Tongue (tissue), 2 donors: Measurements from ENCODE around the gene OR5A1. TPM values are rescaled to one million over a fixed set of nuclear protein-coding genes. Genes with fewer than 3 reads are reported as not detected.

Source experiments
- DNase-seq: peaks from one replicate; pipeline ENCODE4 v3.0.0-alpha.2; 2015
- total RNA-seq: library from RNA; depleted of rRNA; stranded (reverse); fragments of >200 nt; gene quantifications from one replicate; pipeline ENCODE4 v1.2.3, GENCODE V29; 2014

Gene OR5A1
- total RNA-seq, 1 donor from 2014 or later = not detected

- DNase-seq = no peak
Observed at GRCh38 chr11:59479906-59480305, 43.6 kb downstream of the OR5A1 start.

- no peak for DNase-seq
Observed at GRCh38 chr11:59480359-59480758, 44.1 kb downstream of the OR5A1 start.

Other genes starting within 250 kb of the OR5A1 start
- 7.5 TPM for gene MPEG1, start 223.5 kb upstream of the OR5A1 start, total RNA-seq
- not detected for gene OR5AN1, start 77.6 kb upstream of the OR5A1 start, total RNA-seq
- not detected for gene OR5A2, start 10.1 kb upstream of the OR5A1 start, total RNA-seq
- not detected for gene OR4D6, start 20.5 kb downstream of the OR5A1 start, total RNA-seq
- gene OR4D10, start 36.8 kb downstream of the OR5A1 start, total RNA-seq = not detected
- gene OR4D11, start 67.1 kb downstream of the OR5A1 start, total RNA-seq = not detected
- gene OR4D9, start 75.1 kb downstream of the OR5A1 start, total RNA-seq = not detected
- 78.6 TPM for gene OSBP, start 179.3 kb downstream of the OR5A1 start, total RNA-seq
- gene PATL1, start 232.6 kb downstream of the OR5A1 start, total RNA-seq = 10.9 TPM